Suprapubic skin (tissue), 4 donors: ENCODE measurements around the gene PACSIN2.

Experiments used
- CTCF ChIP-seq, 2 donors: fragments of 200-600 bp in 1 of 2; fragments of 450-650 bp in 1 of 2; sonication (generic) in 1 of 2; IDR thresholded peaks; one replicate each; pipeline ENCODE4 v1.5.1; 2016 to 2019; ENCODE audit warnings: antibody characterized with exemption in 2 of 2, mild to moderate bottlenecking in 1 of 2, moderate library complexity in 1 of 2
- EP300 ChIP-seq: sonication (generic); formaldehyde crosslinking; IDR thresholded peaks from one replicate; pipeline ENCODE4 v1.6.1; 2017; ENCODE audit warnings: antibody characterized with exemption
- POLR2AphosphoS5 ChIP-seq, 3 donors: sonication (generic); formaldehyde crosslinking; IDR thresholded peaks; one replicate each; pipeline ENCODE4 v1.6.1; 2017; ENCODE audit warnings: antibody characterized with exemption in 3 of 3

GRCh38 chr22:42950281-42950680 is 64.7 kb downstream of the PACSIN2 start:
- TF ChIP-seq CTCF (IDR thresholded peaks at IDR 0.05) (no peak), EP300 (no peak), POLR2AphosphoS5 (IDR thresholded peaks at IDR 0.05) (no peak)
